WTC11 (cell line): ENCODE data around the gene OPTC.

ENCODE experiments used
- SOX15 ChIP-seq: fragments of 250-450 bp; sonication (Bioruptor Pico); IDR thresholded peaks from 2 replicates; pipeline ENCODE4 v1.9.0; 2021; ENCODE audit warnings: mild to moderate bottlenecking
- ZNF263 ChIP-seq: sonication (generic); formaldehyde crosslinking; IDR thresholded peaks from 2 replicates; pipeline ENCODE4 v1.8.1; 2022; ENCODE audit warnings: low read depth, mild to moderate bottlenecking, moderate library complexity, missing genetic modification reagents
- TF ChIP-seq, protein P1 (sequence below): fragments of 200-600 bp; IDR thresholded peaks from 2 replicates; pipeline ENCODE4 v1.8.0; 2022; ENCODE audit warnings: antibody characterized with exemption
- TF ChIP-seq, protein P2 (sequence below): sonication (generic); formaldehyde crosslinking; IDR thresholded peaks from 2 replicates; pipeline ENCODE4 v1.8.1; 2023; ENCODE audit warnings: mild to moderate bottlenecking, missing genetic modification reagents, moderate library complexity

DNA sequence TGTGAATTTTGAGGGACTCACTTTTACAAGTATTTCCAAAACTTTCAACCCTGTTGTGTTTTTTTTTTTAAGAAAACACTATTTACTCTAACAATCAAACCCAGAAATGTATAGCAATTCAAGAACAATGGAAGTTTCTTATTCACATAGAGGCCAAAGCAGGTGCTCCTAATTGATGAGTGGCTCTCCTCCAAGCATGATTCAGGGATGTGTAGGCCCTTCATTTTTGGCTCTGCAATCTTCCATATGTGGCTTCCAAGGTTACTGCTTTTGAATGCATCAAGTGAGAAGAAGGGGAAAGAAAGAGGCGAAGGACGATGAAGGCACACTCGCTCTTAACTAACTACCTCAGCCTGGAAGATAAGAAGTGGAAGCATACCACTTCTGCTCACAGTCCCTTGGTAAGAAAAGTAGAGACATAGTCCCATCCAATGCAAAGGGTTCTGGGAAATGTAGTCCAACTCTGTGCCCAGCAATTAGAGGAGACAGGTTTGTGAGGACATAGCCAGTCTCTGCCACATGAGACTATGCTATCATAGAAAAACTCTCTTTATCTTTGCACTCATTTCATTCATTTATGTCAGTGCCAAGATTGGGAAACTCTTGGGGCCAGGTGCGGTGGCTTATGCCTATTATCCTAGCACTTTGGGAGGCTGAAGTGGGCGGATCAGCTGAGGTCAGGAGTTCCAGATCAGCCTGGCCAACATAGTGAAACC, 46.0 kb downstream of the OPTC start:
- TF ChIP-seq, protein P1, sequence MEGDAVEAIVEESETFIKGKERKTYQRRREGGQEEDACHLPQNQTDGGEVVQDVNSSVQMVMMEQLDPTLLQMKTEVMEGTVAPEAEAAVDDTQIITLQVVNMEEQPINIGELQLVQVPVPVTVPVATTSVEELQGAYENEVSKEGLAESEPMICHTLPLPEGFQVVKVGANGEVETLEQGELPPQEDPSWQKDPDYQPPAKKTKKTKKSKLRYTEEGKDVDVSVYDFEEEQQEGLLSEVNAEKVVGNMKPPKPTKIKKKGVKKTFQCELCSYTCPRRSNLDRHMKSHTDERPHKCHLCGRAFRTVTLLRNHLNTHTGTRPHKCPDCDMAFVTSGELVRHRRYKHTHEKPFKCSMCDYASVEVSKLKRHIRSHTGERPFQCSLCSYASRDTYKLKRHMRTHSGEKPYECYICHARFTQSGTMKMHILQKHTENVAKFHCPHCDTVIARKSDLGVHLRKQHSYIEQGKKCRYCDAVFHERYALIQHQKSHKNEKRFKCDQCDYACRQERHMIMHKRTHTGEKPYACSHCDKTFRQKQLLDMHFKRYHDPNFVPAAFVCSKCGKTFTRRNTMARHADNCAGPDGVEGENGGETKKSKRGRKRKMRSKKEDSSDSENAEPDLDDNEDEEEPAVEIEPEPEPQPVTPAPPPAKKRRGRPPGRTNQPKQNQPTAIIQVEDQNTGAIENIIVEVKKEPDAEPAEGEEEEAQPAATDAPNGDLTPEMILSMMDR: no peak
- no peak for TF ChIP-seq ZNF263 (CRISPR knock-in tag)
- TF ChIP-seq SOX15 (CRISPR knock-in tag): no peak
- TF ChIP-seq, protein P2, sequence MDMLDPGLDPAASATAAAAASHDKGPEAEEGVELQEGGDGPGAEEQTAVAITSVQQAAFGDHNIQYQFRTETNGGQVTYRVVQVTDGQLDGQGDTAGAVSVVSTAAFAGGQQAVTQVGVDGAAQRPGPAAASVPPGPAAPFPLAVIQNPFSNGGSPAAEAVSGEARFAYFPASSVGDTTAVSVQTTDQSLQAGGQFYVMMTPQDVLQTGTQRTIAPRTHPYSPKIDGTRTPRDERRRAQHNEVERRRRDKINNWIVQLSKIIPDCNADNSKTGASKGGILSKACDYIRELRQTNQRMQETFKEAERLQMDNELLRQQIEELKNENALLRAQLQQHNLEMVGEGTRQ (CRISPR knock-in tag): no peak
